HG03558 (cell line): Measurements from ENCODE around the gene GRK3.
"Not testable (repeated sequence)": the region's sequence is repeated elsewhere in the genome, so short reads cannot be mapped to it uniquely, and the experiment has no call there.

Experiments used
- ATAC-seq: cut with Tn5 transposase; IDR thresholded peaks from one replicate; pipeline ENCODE4 v1.9.1; 2021; ENCODE audit warnings: moderate number of reproducible peaks; ENCODE audit not compliant: unreplicated experiment; ENCODE audit errors: extremely low read depth

Gene GRK3

DNA sequence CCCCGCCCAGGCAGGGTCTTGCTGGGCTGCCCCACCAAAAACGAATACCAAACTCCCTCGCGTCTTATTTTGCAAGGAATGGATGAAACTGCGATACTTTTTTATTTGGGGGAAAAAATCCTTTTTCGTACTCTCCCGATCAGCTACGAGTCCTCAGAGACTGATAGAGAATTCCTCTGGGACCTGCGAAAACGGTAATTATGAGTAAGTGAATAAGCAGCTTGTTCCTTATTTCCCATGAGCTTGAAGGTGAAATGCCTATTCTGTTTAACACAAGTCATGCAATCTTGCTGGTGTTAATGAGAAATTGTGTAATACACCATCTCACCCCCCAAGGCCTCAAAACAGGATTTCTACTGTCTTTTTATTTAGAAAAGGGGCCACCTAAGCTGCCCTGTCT, 5.5 kb downstream of the GRK3 start:
- ATAC-seq: no peak

DNA sequence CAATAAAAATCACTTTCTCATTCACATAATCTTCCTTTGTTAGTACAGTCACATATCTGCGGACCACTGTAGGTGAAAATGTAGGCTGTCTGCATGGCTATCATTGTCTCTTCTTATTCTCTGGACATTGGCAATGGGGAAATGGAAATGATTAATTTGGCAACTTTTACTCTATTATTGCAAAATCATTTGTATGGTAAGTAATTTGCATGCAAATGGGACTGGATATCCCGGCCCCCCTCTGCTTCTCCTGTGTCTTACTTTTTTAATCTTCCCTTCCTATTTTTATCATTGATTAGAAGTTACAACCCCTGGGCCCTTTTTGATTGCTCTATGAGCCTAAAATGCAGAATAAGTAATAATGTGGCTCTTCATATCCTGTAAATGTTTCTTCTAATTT, 6.0 kb downstream of the GRK3 start:
- ATAC-seq: no peak

GRCh38 chr22:25571969-25572707, 7.7 kb downstream of the GRK3 start:
- not testable (repeated sequence) for ATAC-seq

DNA sequence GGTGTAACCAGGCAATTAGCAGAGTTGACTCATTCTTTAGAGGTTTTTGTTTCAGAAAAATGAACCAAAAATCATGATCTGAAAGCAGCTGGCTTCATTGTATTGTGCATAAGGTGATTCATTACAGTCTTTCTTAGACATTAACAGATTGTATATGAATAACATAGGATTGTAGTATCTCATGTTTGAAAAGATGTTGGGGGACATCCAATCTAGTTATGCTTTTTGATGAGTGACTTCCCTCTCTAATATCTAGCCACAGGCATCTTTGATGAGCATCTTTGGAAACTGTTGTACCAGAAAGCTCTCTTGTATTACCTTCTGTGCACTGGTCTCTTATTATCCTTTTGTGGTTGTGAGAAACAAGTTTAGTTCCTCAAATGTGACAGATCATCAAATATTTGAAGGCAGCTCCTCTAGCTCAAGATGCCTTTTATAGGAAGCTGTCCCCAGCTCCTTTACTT, 8.3 kb downstream of the GRK3 start:
- no peak for ATAC-seq

DNA sequence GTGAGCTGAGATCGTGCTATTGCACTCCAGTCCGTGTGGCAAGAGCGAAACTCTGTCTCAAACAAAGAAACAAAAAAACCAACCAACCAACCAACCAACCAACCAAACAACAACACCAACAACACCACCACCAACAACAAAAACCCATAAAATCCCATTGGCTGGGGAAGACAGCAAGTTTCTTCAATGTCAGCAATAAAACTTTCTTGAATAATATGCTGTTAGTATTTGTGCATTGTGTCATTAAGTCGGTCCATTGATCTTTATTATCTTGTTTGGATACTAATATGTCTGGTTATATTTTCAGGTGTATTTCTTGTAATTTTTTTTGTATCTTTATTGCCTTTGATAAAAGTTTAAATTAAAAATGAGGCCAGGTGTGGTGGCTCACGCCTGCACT, 9.4 kb downstream of the GRK3 start:
- ATAC-seq: no peak

- no peak for ATAC-seq
These were observed 10.3 kb downstream of the GRK3 start for GRCh38 chr22:25574736-25575135.

- not testable (repeated sequence) for ATAC-seq
These were observed 11.4 kb downstream of the GRK3 start for GRCh38 chr22:25575674-25576392.

DNA sequence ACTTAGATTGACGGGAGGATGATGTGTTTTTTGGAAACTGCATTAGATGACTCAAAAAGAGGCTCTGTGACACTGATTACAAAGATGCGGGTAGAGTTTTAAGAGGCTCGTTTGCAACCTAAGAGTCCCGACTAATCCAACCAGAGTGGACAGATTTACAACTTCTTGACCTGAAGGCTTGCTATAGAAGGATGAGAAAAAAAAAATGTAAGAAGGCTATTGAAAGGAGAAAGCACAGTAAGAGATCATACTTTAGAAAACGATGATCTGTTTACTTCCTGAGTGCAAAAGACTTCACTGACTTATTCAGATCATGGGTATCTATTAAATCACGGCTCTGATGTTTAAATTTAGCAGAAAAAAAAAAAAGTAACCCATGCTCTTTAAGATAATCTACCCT, 17.0 kb downstream of the GRK3 start:
- not testable (repeated sequence) for ATAC-seq

DNA sequence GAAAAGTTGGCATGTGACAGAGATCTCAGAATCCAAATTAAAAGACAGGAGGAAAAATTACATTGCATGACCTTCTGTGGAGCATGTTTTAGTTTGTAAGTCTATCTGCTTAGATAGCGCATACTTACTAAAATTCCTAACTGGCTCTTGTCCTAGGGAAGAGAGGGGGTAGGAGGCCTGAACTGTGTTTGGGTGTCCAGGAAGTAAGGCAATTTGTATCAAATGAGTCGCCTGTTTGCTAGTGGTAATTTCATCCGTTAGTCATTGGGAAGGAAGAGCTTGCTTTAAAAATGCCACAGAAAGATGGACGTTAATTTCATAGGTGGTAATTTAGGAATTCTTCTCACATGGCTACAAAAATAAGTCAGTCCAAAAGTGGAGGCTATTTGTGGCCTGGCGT, 18.5 kb downstream of the GRK3 start:
- no peak for ATAC-seq

DNA sequence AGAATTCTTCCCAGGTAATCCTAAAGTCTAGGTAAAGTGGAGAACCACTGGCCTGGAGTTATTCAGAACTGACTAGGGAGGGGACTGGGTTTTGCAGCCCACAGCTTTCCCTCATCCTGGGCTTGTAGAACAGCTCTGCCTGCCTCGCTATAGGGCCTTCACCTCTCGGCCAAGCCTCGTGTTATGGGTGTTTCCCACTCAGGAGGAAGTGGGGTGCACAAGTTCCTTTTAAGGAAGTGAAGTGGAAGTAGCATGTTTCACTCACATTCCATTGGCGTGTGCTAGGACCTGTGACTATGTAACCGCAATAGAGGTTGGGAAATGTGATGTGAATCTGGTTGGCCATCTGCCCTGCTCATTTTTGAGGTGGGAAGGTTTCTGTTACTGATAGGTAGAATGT, 20.5 kb downstream of the GRK3 start:
- not testable (repeated sequence) for ATAC-seq

DNA sequence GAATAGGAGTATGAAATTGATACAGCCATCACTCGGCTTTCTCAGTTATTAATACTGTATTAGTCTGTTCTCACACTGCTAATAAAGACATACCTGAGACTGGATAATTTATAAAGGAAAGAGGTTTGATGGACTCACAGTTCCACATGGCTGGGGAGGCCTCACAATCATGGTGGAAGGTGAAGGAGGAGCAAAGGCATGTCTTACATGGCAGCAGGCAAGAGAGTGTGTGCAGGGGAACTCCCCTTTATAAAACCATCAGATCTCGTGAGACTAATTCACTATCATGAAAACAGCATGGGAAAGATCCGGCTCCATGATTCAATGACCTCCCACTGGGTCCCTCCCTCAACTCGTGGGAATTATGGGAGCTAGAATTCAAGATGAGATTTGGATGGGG, 25.2 kb downstream of the GRK3 start:
- not testable (repeated sequence) for ATAC-seq

DNA sequence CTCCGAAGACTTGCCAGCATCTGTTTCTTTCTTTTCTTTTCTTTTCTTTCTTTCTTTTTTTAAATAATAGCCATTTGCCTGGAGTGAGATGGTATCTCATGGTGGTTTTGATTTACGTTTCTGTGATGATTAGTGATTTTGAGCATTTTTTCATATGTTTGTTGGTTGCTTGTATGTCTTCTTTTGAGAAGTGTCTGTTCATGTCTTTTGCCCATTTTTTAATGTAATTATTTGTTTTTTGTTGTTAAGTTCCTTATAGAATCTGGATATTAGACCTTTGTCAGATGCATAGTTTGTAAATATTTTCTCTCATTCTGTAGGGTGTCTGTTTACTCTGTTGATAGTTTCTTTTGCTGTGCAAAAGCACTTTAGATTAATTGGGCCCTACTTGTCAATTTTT, 28.8 kb downstream of the GRK3 start:
- not testable (repeated sequence) for ATAC-seq

DNA sequence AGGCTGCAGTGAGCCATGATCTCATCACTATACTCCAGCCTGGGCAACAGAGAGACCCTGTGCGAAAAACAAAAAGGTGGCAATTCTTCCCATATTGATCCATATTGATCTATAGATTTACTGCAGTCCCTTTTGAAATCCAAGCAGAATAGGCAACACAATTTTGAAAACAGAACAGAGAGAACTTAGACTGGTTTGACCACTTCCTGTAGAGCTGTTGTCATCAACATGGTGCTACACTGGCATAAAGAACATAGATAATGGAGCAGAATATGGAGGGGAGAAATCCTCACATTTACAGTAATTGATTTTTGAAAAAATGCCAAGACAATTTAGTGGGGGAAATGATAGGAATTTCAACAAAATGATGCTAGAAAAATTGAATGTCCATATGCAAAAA, 34.1 kb downstream of the GRK3 start:
- ATAC-seq: no peak

DNA sequence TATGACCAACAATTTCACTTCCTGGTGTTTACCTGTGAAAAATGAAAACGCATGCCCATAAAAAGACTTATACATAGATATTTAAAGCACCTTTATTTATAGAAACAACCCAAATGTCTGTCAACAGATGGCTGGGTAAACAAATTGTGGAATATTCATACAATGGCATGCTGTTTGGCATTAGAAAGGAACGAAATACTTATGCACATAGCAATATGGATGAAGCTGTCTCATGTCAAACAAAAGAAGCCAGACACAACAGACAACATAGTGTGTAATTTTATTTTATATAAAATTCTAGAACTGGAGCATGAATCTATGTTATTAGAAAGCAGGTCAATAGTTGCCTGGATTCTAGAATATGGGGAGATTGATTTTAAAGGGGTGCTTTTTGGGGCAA, 38.0 kb downstream of the GRK3 start:
- no peak for ATAC-seq

- ATAC-seq: no peak
These were observed 38.4 kb downstream of the GRK3 start for GRCh38 chr22:25602916-25603315.

DNA sequence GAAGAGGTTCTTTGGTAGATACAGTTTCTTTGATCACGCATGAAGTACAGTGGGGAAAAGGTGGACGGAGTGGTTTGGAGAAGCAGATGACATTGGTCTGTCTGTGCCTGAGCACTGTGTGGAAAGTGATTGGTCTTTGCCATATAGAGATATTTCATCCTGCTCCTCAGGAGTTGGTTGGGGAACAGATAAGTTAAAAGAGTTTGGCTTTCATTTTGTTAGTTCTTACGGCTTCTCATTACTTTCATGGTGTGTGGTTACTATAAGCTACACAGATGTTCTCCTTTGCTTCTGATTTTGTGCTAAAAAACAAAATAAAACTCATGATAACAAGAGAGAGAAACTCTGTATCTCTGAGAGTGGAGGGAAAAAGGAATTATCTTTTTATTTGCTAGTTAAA, 40.7 kb downstream of the GRK3 start:
- ATAC-seq: not testable (repeated sequence)

DNA sequence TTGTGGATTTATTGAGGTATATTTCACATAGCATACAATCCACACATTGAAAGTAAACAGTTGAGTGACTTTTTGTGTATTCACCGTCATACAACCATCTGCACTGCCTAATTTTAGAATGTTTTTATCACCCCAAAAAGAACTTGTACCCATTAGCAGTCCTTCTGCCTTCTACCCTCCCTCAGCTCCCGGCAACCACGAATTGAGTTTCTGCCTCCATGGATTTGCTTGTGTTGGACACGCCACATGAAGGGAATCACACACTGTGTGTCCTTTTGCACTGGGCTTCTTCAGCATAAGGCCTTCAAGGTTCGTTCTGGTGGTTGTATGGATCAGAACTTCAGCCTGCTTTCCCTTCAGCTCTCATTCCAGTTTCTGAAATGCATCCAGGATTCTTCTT, 41.1 kb downstream of the GRK3 start:
- ATAC-seq: not testable (repeated sequence)

DNA sequence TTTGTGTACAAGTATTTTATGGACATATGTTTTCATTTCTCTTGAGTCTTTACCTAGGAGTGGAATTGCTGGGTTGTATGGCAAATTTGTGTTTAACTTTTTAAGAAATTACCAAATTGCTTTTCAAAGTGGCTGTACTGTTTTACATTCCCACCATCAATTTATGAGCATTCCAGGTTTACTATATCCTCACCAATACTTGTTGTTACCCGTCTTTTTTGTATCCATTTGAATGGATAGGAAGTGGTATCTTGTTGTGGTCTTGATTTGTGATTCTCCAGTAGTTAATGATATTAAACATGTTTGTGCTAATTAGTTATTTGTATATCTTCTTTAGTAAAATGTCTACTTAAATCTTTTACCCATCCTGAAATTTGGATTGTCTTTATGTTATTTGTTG, 46.8 kb downstream of the GRK3 start:
- not testable (repeated sequence) for ATAC-seq

- not testable (repeated sequence) for ATAC-seq
These were observed 48.7 kb downstream of the GRK3 start for GRCh38 chr22:25613131-25613530.

DNA sequence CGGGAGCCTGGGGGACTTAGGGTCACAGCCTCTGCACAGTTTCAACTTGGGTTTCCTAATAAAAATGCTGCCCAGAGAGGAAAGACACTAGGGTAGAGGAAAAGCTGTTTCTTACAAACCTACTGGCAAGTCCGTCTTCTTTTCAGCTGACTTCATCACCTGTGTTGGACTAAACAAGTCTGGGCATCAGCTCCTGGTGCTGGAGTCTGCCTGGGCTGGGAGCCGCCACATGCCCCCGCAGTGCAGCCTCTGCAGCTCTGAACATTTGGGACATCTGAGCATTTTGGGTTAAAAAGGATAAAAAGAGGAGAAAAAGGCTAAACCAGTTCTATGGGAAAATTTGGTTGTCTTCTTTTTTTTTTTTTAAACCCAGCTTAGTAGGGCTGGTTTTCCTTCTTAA, 49.1 kb downstream of the GRK3 start:
- ATAC-seq: not testable (repeated sequence)

DNA sequence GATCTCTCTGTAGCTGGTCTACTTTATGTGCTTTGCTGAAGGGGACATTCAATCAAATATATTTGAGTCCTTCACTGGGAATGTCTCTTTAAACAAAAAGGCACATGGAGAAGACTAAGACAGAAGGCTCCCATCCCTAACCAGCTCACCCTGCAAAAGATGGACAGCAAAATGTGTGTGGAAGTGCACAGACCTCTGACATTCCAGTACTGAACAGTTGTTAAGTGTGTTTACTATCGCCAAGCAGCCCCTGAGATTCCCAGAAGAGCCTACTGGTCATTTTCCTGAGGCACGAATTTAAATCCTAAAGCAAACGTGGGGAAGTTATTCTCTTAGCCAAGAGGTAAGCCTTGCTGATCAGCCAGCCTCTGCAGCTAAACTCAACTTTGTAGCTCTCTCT, 50.3 kb downstream of the GRK3 start:
- not testable (repeated sequence) for ATAC-seq

DNA sequence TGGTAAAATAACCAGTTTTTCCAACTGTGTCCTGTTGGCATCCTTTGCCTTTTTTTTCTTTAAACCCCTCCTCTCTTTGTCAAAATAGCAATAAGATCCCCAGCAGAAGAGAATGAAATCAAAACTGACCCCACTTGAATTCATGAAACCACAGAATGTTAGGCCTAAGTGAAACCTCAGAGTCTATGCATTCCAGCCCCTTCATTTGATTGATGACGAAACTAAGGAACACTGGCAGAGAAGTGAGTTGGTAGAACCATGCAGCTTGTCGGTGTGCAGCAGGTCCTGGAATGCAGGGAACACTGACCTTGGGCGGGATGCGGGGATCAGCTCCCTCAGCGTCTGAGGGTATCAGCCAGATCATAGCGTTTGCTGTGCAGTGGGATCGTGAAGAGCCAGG, 57.5 kb downstream of the GRK3 start:
- no peak for ATAC-seq
